Measurements from ENCODE around the gene LMAN1. TPM values are rescaled to one million over a fixed set of nuclear protein-coding genes. Genes with fewer than 3 reads are reported as not detected.

LMAN1 gene
- total RNA-seq, 1 donor from 2014 or later: 68.4 TPM

- peaks cover 8 to 20% (median 19%) of the 10 kb centered on the region in 3 donors for H3K27me3 ChIP-seq (ENCODE audit: control insufficient read depth in 3 of 3, insufficient read depth in 3 of 3, low read length in 3 of 3)
- H3K27ac ChIP-seq (ENCODE audit: low read depth, low read length): no peak overlapping the region
- no peaks in the 10 kb centered on the region for H3K9me3 ChIP-seq (ENCODE audit: control insufficient read depth in 3 of 3, low read length in 3 of 3)
- H3K36me3 ChIP-seq (ENCODE audit: control insufficient read depth in 3 of 3, insufficient read depth in 3 of 3, low read length in 3 of 3): no peaks in the 10 kb centered on the region
- peak overlapping the region; percentile 26 to 60 (median 52) for H3K4me3 ChIP-seq (ENCODE audit: low read length in 3 of 3)
- peak overlapping the region; percentile 2 to 53 (median 45) for H3K9ac ChIP-seq (ENCODE audit: low read depth in 1 of 3, low read length in 3 of 3)
- peaks cover 3 to 6% (median 5%) of the 10 kb centered on the region in 3 donors for H3K4me1 ChIP-seq (ENCODE audit: control insufficient read depth in 3 of 3, insufficient read depth in 3 of 3, low read length in 3 of 3)
Measured at GRCh38 chr18:59308248-59308937, 50.7 kb downstream of the LMAN1 start.

GRCh38 chr18:59306640-59307039 lies 52.4 kb downstream of the LMAN1 start:
- Histone ChIP-seq H3K36me3 (ENCODE audit: control insufficient read depth in 3 of 3, insufficient read depth in 3 of 3, low read length in 3 of 3) (no peaks in the 10 kb centered on the region), H3K4me3 (ENCODE audit: low read length in 3 of 3) (no peak overlapping the region), H3K4me1 (ENCODE audit: control insufficient read depth in 3 of 3, insufficient read depth in 3 of 3, low read length in 3 of 3) (peaks cover 3 to 6% (median 5%) of the 10 kb centered on the region in 3 donors), H3K27me3 (ENCODE audit: control insufficient read depth in 3 of 3, insufficient read depth in 3 of 3, low read length in 3 of 3) (peaks cover 8 to 20% (median 12%) of the 10 kb centered on the region in 3 donors), H3K9ac (ENCODE audit: low read depth in 1 of 3, low read length in 3 of 3) (no peak overlapping the region), H3K27ac (ENCODE audit: low read depth, low read length) (no peak overlapping the region), H3K9me3 (ENCODE audit: control insufficient read depth in 3 of 3, low read length in 3 of 3) (no peaks in the 10 kb centered on the region)

GRCh38 chr18:59305295-59305694 lies 53.8 kb downstream of the LMAN1 start:
- no peak overlapping the region for H3K4me3 ChIP-seq (ENCODE audit: low read length in 3 of 3)
- no peak overlapping the region for H3K9ac ChIP-seq (ENCODE audit: low read depth in 1 of 3, low read length in 3 of 3)
- no peak overlapping the region for H3K27ac ChIP-seq (ENCODE audit: low read depth, low read length)
- H3K9me3 ChIP-seq (ENCODE audit: control insufficient read depth in 3 of 3, low read length in 3 of 3): no peaks in the 10 kb centered on the region
- peaks cover 8 to 16% (median 9%) of the 10 kb centered on the region in 3 donors for H3K27me3 ChIP-seq (ENCODE audit: control insufficient read depth in 3 of 3, insufficient read depth in 3 of 3, low read length in 3 of 3)
- no peaks in the 10 kb centered on the region for H3K36me3 ChIP-seq (ENCODE audit: control insufficient read depth in 3 of 3, insufficient read depth in 3 of 3, low read length in 3 of 3)
- peaks cover 3 to 6% (median 5%) of the 10 kb centered on the region in 3 donors for H3K4me1 ChIP-seq (ENCODE audit: control insufficient read depth in 3 of 3, insufficient read depth in 3 of 3, low read length in 3 of 3)

GRCh38 chr18:59303656-59304195 lies 55.3 kb downstream of the LMAN1 start:
- no peak overlapping the region for H3K4me3 ChIP-seq (ENCODE audit: low read length in 3 of 3)
- H3K4me1 ChIP-seq (ENCODE audit: control insufficient read depth in 3 of 3, insufficient read depth in 3 of 3, low read length in 3 of 3): peaks cover 1 to 4% (median 2%) of the 10 kb centered on the region in 3 donors
- no peaks in the 10 kb centered on the region for H3K9me3 ChIP-seq (ENCODE audit: control insufficient read depth in 3 of 3, low read length in 3 of 3)
- no peak overlapping the region for H3K27ac ChIP-seq (ENCODE audit: low read depth, low read length)
- H3K36me3 ChIP-seq (ENCODE audit: control insufficient read depth in 3 of 3, insufficient read depth in 3 of 3, low read length in 3 of 3): no peaks in the 10 kb centered on the region
- no peak overlapping the region for H3K9ac ChIP-seq (ENCODE audit: low read depth in 1 of 3, low read length in 3 of 3)
- peaks cover 8 to 16% (median 13%) of the 10 kb centered on the region in 3 donors for H3K27me3 ChIP-seq (ENCODE audit: control insufficient read depth in 3 of 3, insufficient read depth in 3 of 3, low read length in 3 of 3)

- Histone ChIP-seq H3K27me3 (ENCODE audit: control insufficient read depth in 3 of 3, insufficient read depth in 3 of 3, low read length in 3 of 3) (peaks cover 7 to 18% (median 13%) of the 10 kb centered on the region in 3 donors), H3K4me3 (ENCODE audit: low read length in 3 of 3) (no peak overlapping the region), H3K9ac (ENCODE audit: low read depth in 1 of 3, low read length in 3 of 3) (no peak overlapping the region), H3K9me3 (ENCODE audit: control insufficient read depth in 3 of 3, low read length in 3 of 3) (no peaks in the 10 kb centered on the region), H3K27ac (ENCODE audit: low read depth, low read length) (no peak overlapping the region), H3K4me1 (ENCODE audit: control insufficient read depth in 3 of 3, insufficient read depth in 3 of 3, low read length in 3 of 3) (no peaks in the 10 kb centered on the region), H3K36me3 (ENCODE audit: control insufficient read depth in 3 of 3, insufficient read depth in 3 of 3, low read length in 3 of 3) (no peaks in the 10 kb centered on the region)
Measured at GRCh38 chr18:59303006-59303405, 56.1 kb downstream of the LMAN1 start.

- no peak overlapping the region for H3K4me3 ChIP-seq (ENCODE audit: low read length in 3 of 3)
- H3K9me3 ChIP-seq (ENCODE audit: control insufficient read depth in 3 of 3, low read length in 3 of 3): no peaks in the 10 kb centered on the region
- H3K36me3 ChIP-seq (ENCODE audit: control insufficient read depth in 3 of 3, insufficient read depth in 3 of 3, low read length in 3 of 3): no peaks in the 10 kb centered on the region
- no peak overlapping the region for H3K27ac ChIP-seq (ENCODE audit: low read depth, low read length)
- peaks cover 3 to 21% (median 8%) of the 10 kb centered on the region in 3 donors for H3K27me3 ChIP-seq (ENCODE audit: control insufficient read depth in 3 of 3, insufficient read depth in 3 of 3, low read length in 3 of 3)
- no peak overlapping the region for H3K9ac ChIP-seq (ENCODE audit: low read depth in 1 of 3, low read length in 3 of 3)
- H3K4me1 ChIP-seq (ENCODE audit: control insufficient read depth in 3 of 3, insufficient read depth in 3 of 3, low read length in 3 of 3): no peaks in the 10 kb centered on the region
Measured at GRCh38 chr18:59301929-59302328, 57.1 kb downstream of the LMAN1 start.

GRCh38 chr18:59300676-59301285 lies 58.3 kb downstream of the LMAN1 start:
- Histone ChIP-seq H3K27me3 (ENCODE audit: control insufficient read depth in 3 of 3, insufficient read depth in 3 of 3, low read length in 3 of 3) (peaks cover 3 to 22% (median 8%) of the 10 kb centered on the region in 3 donors), H3K4me1 (ENCODE audit: control insufficient read depth in 3 of 3, insufficient read depth in 3 of 3, low read length in 3 of 3) (no peaks in the 10 kb centered on the region), H3K9me3 (ENCODE audit: control insufficient read depth in 3 of 3, low read length in 3 of 3) (no peaks in the 10 kb centered on the region), H3K27ac (ENCODE audit: low read depth, low read length) (no peak overlapping the region), H3K36me3 (ENCODE audit: control insufficient read depth in 3 of 3, insufficient read depth in 3 of 3, low read length in 3 of 3) (no peaks in the 10 kb centered on the region), H3K4me3 (ENCODE audit: low read length in 3 of 3) (no peak overlapping the region), H3K9ac (ENCODE audit: low read depth in 1 of 3, low read length in 3 of 3) (no peak overlapping the region)

GRCh38 chr18:59298871-59299270 lies 60.2 kb downstream of the LMAN1 start:
- Histone ChIP-seq H3K9ac (ENCODE audit: low read depth in 1 of 3, low read length in 3 of 3) (no peak overlapping the region), H3K4me3 (ENCODE audit: low read length in 3 of 3) (no peak overlapping the region), H3K36me3 (ENCODE audit: control insufficient read depth in 3 of 3, insufficient read depth in 3 of 3, low read length in 3 of 3) (no peaks in the 10 kb centered on the region), H3K27me3 (ENCODE audit: control insufficient read depth in 3 of 3, insufficient read depth in 3 of 3, low read length in 3 of 3) (peaks cover 0 to 15% (median 13%) of the 10 kb centered on the region in 3 donors), H3K4me1 (ENCODE audit: control insufficient read depth in 3 of 3, insufficient read depth in 3 of 3, low read length in 3 of 3) (no peaks in the 10 kb centered on the region), H3K27ac (ENCODE audit: low read depth, low read length) (no peak overlapping the region), H3K9me3 (ENCODE audit: control insufficient read depth in 3 of 3, low read length in 3 of 3) (no peaks in the 10 kb centered on the region)

GRCh38 chr18:59293317-59293716 lies 65.7 kb downstream of the LMAN1 start:
- no peak overlapping the region for H3K4me3 ChIP-seq (ENCODE audit: low read length in 3 of 3)
- H3K27ac ChIP-seq (ENCODE audit: low read depth, low read length): no peak overlapping the region
- no peaks in the 10 kb centered on the region for H3K36me3 ChIP-seq (ENCODE audit: control insufficient read depth in 3 of 3, insufficient read depth in 3 of 3, low read length in 3 of 3)
- H3K27me3 ChIP-seq (ENCODE audit: control insufficient read depth in 3 of 3, insufficient read depth in 3 of 3, low read length in 3 of 3): peaks cover 0 to 11% (median 8%) of the 10 kb centered on the region in 3 donors
- no peaks in the 10 kb centered on the region for H3K4me1 ChIP-seq (ENCODE audit: control insufficient read depth in 3 of 3, insufficient read depth in 3 of 3, low read length in 3 of 3)
- H3K9ac ChIP-seq (ENCODE audit: low read depth in 1 of 3, low read length in 3 of 3): no peak overlapping the region
- no peaks in the 10 kb centered on the region for H3K9me3 ChIP-seq (ENCODE audit: control insufficient read depth in 3 of 3, low read length in 3 of 3)

GRCh38 chr18:59286341-59286740 lies 72.7 kb downstream of the LMAN1 start:
- H3K27ac ChIP-seq (ENCODE audit: low read depth, low read length): no peak overlapping the region
- H3K36me3 ChIP-seq (ENCODE audit: control insufficient read depth in 3 of 3, insufficient read depth in 3 of 3, low read length in 3 of 3): no peaks in the 10 kb centered on the region
- no peak overlapping the region for H3K4me3 ChIP-seq (ENCODE audit: low read length in 3 of 3)
- H3K9me3 ChIP-seq (ENCODE audit: control insufficient read depth in 3 of 3, low read length in 3 of 3): no peaks in the 10 kb centered on the region
- H3K9ac ChIP-seq (ENCODE audit: low read depth in 1 of 3, low read length in 3 of 3): no peak overlapping the region
- H3K27me3 ChIP-seq (ENCODE audit: control insufficient read depth in 3 of 3, insufficient read depth in 3 of 3, low read length in 3 of 3): peaks cover 14 to 26% (median 17%) of the 10 kb centered on the region in 3 donors
- H3K4me1 ChIP-seq (ENCODE audit: control insufficient read depth in 3 of 3, insufficient read depth in 3 of 3, low read length in 3 of 3): no peaks in the 10 kb centered on the region

Data from skeletal muscle tissue (tissue), 4 donors.